ENCODE measurements around the gene GPC6.
A peak's percentile ranks its signal among the peaks of the same experiment; 100 is the strongest.

GPC6 gene

DNA sequence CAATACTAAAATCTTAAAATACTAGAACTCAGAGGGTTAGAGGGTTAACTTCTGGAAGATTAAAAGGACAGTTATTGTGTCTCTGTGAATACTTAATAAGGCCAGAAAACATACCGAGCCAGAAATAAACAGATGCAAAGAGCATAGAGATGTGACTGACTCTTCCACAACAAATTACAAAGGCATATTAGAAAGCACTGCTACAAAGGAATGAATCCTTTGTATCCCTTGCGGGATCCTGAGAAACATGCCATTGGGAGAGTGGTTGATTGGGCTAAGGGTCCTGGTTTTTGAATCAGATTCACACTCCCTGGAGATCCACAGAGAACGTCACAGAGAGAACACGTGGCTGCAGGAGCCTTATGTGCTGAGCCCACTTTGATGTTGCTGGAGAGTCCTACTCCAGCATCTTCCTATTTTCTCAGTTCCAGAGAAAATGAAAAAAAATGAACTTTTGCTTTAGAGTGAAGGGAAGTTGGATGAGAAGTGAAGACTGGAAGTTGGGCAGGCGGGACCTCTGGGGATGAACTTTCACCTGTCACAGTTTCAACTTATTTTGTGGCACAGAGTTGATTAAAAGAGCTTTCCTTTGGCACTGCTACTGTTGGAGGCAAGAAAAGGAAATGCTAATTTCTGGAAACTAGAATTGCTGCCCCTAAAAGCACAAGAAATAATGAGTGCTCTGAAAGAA is 943.0 kb downstream of the GPC6 start:
- DNase-seq (ENCODE audit: low spot score), result peak; percentile 47

DNA sequence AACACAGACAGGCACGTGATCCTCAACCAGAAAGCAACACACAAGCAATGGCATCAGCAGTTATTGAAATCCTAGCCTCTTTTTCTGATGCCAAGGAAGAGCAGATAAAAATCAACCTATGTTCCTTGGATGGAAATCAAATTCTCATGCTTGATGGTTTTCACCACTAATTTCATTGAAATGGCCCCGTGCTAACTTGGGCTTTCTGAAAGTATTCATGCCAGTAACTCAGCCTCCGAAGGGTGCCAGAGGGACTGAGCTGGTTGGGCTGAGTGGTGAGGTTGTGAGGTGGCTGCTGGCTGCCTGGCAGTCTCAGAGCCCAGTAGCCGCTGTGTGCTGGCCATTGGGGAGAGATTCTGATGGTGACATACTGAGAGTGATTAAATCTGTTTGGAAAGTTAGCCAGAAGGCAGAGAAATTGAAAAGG is 943.6 kb downstream of the GPC6 start:
- peak; percentile 68 for DNase-seq (ENCODE audit: low spot score)

- DNase-seq (ENCODE audit: low spot score), result no peak
These were observed 945.8 kb downstream of the GPC6 start for GRCh38 chr13:94172416-94172815.

DNA sequence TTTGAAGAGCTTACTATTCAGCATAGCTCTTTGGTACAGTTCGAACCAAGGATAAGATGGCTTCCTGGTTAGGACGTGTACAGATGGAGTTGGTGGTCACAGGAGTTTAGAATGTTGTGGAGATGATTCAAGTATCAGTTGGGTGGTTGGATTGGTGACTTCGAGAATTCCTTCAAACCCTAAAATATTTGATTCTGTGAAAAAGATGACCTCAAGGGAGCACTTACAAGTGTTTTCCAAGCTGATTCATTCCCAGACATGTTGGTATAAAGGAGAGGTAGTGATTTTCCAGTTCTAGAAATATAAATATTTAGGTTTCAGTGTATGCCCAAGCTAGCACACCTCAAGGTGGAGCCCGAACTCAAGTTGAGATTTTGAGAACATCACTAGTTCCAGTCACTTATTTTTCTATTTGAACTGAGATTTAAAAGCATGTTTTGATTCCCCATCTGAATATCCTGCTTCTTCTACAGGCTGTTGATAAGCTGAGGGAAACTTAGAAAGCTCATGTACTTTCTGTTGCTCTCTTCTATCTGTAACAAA is 946.8 kb downstream of the GPC6 start:
- no peak for DNase-seq (ENCODE audit: low spot score)

DNA sequence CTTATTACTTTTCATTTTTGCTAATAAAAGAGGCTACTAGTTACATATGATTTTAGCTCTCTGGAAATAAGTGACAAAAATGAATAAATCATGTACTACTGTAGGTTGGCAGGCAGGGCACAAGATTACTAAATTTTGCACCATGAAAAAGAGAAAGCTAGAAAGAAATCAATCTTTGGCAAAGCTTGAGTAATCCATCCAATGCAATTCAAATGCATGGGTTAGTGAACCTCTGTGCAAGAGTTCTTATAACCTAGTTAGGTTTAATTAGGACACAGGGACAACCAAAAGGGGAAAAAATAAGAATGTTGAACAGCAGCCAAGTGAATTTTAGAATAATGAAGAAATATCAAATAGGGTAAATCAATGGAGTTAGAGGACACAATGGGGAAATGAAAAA is 947.4 kb downstream of the GPC6 start:
- DNase-seq (ENCODE audit: low spot score), result no peak

DNA sequence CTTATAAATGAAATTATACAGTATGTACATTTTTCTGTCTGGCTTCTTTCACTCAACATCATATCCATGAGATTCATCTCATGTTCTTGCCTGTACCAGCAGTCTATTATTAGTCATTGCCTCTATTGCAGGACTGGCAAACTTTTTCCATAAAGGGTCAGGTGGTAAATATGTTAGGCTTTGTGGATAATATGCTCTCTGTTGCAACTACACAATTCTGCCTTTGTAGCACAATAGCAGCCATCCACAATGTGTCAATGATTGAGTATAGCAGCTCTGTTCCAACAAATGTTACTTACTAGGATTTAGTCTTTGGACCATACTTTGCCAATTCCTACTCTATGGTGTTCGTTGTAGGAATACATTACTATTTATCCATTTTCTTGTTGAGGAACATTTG is 948.5 kb downstream of the GPC6 start:
- no peak for DNase-seq (ENCODE audit: low spot score)

GRCh38 chr13:94176561-94176960 is 950.0 kb downstream of the GPC6 start:
- no peak for DNase-seq (ENCODE audit: low spot score)

- no peak for DNase-seq (ENCODE audit: low spot score)
These were observed 950.4 kb downstream of the GPC6 start for GRCh38 chr13:94177041-94177440.

DNA sequence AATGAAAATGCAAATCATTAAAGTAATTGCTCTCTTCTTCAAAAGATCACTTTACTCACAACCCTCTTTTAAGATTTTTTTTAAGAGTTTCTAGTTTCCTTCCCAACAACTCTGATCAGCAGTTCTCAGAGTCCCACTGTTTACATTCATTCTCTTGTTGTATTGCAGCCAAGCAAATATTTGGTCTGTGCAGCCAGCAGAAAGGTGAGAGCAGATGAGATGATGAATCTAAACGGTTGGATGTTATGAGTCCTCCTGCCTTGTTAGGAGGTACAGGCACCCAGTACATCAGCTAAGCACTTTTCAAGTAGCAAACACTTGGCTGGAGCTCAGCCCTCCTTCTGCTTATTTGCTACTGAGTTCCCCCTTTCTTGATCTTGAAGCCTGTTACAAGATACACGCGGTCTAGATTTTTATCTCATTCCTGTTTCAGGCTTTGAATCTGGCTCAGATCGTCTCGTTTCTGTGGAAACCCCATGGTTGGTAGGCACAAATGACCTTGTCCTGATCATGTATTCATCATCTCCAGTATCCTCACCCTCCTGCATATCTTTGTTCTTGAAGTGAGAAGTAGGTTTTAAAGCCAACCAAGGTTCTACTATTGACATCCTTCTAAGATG is 952.1 kb downstream of the GPC6 start:
- no peak for DNase-seq (ENCODE audit: low spot score)

DNA sequence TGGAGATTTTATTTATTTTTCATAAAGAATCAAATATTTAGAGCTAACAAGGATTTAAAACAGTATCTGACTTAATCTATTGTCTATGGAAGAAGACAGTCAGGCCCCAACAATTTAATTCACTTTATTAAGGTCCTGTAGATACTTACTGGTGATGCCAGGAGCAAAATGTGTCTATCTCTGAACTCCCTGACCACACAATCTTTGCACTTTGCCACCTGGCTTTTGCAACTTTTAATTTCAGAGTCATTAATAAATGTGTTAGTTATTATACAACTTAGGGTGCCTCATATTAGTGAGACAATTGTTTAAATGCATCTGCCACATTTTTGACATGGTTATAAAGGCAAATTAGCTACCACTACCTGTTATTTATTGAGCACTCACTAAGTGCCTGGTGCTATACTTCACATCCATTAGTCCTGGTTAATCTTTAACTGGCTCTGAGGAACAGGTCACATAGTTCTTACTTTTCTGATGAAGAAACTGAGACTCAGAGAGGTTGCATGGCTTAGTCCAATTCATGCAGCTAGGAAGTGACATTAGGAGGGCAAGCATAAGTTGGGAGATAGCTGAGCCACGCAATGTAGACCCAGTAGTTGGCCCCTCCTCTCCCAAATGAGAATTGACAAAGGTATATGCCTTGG is 955.0 kb downstream of the GPC6 start:
- DNase-seq (ENCODE audit: low spot score), result no peak

GRCh38 chr13:94182185-94182761 is 955.7 kb downstream of the GPC6 start:
- DNase-seq (ENCODE audit: low spot score), result no peak

GRCh38 chr13:94186470-94186869 is 959.9 kb downstream of the GPC6 start:
- DNase-seq (ENCODE audit: low spot score), result no peak

- DNase-seq (ENCODE audit: low spot score), result no peak
These were observed 961.7 kb downstream of the GPC6 start for GRCh38 chr13:94188201-94188854.

- DNase-seq (ENCODE audit: low spot score), result peak; percentile 22
These were observed 965.9 kb downstream of the GPC6 start for GRCh38 chr13:94192431-94192975.

DNA sequence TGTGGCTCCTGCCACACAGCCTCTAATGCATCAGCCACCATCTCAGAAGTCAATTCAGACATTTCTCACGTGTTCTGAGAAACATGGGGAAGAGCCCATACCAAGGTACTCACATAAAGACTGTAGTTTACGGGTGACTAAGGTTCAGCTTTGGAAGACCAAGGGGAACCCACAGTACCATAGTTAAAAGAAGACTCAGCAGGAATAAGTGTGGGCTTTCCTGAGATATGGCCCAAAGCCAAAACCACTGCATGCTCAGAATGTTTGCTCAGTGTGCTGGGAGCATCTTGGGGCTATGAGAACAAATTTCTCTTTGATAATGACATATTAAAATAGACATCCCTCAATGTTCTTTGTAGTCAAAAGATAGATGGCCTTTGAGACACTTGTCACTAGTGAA is 969.1 kb downstream of the GPC6 start:
- no peak for DNase-seq (ENCODE audit: low spot score)

GRCh38 chr13:94196413-94196812 is 969.8 kb downstream of the GPC6 start:
- no peak for DNase-seq (ENCODE audit: low spot score)

GRCh38 chr13:94198681-94199080 is 972.1 kb downstream of the GPC6 start:
- DNase-seq (ENCODE audit: low spot score), result no peak

DNA sequence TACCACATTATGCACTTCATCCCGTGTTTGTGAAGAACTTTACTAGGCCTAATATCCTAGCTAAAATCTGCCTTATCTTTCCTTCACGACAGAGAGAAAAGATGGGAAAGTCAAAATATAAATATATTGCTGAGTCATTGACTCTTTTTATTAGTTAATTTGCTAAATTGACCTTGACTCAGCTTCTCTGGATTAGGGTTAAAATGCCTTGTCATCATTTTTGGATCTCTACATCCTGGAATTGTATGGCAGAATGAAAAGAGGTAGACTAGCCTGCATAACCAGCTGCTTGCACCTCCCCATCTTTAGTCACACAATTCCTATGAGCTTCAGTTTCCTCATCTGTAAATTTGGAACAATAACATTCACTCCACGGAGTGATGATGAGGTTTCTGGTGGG is 972.5 kb downstream of the GPC6 start:
- DNase-seq (ENCODE audit: low spot score), result no peak

- DNase-seq (ENCODE audit: low spot score), result no peak
These were observed 974.4 kb downstream of the GPC6 start for GRCh38 chr13:94201022-94201421.

DNA sequence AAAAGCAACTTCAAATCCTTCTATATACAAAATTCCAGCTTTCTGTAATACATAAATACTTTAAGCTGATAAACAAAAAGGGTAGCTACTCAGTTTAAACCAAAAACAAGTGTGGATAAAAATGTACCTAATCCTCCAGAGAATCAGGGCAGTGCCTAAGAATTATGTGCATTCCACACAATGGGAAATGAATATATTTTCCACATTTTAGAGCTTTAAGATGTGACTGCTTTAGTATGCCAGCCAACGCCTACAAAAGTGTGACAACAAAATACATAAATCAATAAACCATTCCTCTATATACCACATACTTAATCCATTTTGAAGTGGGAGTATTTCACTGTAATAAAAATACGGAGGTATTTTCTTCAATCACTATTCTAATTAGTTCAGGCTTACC is 977.6 kb downstream of the GPC6 start:
- DNase-seq (ENCODE audit: low spot score), result no peak

GRCh38 chr13:94204946-94205345 is 978.3 kb downstream of the GPC6 start:
- no peak for DNase-seq (ENCODE audit: low spot score)

DNA sequence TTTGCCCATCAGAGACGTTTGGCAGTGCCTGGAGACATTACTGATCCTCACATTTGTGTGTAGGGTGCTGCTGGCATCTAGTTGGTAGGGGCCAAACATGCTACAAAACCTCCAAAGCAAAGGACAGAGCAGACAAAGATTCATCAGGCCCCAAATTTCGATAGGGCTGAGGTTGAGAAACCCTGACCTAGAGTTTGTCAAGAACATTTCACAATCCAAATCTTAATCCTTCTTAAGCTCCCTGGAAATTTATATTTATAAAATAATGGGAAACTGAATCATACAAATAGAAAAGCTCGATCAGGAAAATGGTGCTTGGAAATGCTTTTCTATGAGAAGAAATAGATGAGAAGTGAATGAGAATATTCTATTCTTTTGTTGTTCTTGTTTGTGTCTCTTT is 979.3 kb downstream of the GPC6 start:
- no peak for DNase-seq (ENCODE audit: low spot score)
